HCEC 1CT (cell line): Measurements from ENCODE around the gene ROR1.

Source experiments
- DNase-seq: peaks from one replicate; pipeline ENCODE4 v3.0.0-alpha.2; 2017

The ROR1 gene

DNA sequence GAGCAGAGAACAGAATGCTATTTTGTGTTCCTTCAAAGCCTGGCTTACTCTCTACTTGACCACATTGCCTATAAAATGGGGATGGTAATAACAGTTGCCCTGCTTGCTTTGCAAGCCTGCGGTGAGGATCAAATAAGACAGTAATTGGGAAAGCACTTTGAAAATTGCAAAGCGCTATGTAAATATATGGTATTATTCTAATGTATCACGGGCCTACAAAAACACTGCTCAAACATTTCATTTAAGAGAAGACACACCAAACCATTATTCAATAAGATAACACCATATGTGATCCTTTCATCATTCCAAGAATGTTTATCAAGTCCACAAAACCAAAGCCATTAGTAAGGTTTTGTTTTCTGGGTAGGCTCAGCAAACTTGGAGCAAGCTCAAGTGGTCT, 208.4 kb downstream of the ROR1 start:
- DNase-seq: no peak

DNA sequence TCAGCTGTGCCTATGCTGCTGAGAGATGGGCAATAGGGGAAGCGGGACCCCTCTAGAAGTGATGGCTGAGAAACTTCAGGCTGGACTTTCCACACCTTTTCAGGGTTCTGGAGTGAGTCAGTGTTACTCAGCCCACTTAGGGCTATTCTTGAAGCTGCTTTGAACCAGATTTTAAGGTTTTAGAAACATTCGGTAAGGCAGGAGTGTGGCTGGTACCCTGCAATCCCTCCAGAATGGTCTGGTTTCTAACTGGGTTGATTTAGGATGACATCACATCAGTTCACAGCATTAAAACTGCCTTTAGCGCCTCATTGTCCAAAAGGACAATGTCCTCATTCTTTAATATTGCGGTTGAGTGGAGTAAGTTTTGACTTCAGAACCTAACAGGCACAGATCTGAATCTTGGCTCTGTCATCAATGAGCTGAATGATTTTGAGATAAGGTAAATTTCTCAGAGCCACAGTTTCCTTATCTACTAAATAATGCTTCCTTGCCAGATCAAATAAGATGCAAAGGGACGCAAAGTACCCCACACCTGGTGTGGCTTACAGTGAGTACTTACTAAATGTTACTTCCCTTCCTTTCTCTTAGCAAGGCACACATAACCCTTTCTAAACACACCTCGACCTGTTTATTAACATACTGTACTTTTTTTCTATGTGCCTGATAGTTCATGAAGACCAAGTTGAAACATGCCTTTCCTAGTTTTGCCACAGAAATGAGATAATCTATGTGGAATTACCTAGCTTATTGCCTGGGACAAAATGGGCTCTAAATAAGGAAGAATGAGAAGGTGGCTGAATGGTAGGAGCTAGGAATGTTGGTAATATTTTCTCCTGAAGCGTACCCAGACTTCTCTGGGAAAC, 209.8 kb downstream of the ROR1 start:
- no peak for DNase-seq

GRCh38 chr1:63984257-63984929, 210.6 kb downstream of the ROR1 start:
- DNase-seq: no peak

DNA sequence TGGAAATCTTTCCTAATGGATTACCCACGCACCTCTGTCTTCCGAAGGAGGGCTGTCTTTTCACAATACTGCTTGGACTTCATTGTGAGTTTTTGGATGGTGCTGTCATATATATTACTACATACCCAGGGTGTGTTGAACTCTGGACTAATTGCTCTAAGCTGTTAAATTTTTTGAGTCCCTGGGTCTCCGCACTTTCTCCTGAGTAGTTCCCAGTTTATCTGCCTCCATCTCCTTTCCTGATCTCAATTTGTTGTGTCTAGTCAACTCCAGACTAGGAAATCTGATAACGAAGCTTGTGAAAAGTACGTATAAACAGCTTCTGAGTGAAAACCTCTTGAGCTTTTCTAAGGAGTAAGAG, 211.1 kb downstream of the ROR1 start:
- no peak for DNase-seq

- peak; percentile 64 for DNase-seq
Observed at GRCh38 chr1:63987014-63987627, 213.3 kb downstream of the ROR1 start.

DNA sequence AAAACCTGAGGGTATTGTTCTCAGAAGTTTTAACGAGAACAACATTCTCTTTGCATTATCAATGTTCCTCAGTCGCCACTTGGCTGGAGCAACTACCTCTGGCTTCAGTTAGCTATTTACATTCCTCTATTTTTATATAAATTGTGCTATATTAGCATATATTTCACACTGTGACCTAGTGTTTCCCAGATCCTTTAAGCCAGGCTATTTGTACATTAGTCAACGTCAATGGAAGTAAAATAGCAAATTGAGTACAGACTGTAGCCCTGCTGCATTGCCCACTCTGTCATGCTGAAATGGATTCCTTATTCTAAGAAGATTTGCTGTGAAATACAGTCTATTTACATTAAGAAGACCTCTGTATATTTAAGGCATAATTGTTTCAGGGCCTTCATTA, 213.8 kb downstream of the ROR1 start:
- no peak for DNase-seq

- no peak for DNase-seq
Observed at GRCh38 chr1:63988941-63989340, 215.1 kb downstream of the ROR1 start.

GRCh38 chr1:63991685-63992084, 217.9 kb downstream of the ROR1 start:
- no peak for DNase-seq

- DNase-seq: peak; percentile 45
Observed at GRCh38 chr1:64000021-64000420, 226.2 kb downstream of the ROR1 start.

DNA sequence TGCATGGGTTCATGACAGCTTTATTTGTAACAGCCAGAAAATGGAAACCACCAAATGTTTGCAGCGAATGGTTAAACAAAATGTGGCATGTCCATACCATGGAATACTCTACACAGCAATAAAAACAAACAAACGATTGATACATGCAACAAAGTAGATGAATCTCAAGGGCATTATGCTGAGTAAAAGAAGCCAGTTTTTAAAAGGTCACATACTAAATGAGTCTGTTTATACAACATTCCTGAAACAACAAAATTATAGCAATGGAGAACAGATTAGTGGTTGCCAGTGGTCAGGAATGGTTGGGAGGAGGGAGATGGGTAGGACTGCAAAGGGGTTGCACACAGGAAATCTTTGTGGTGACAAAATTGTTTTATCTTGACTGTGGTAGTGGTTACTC, 227.2 kb downstream of the ROR1 start:
- DNase-seq: no peak

DNA sequence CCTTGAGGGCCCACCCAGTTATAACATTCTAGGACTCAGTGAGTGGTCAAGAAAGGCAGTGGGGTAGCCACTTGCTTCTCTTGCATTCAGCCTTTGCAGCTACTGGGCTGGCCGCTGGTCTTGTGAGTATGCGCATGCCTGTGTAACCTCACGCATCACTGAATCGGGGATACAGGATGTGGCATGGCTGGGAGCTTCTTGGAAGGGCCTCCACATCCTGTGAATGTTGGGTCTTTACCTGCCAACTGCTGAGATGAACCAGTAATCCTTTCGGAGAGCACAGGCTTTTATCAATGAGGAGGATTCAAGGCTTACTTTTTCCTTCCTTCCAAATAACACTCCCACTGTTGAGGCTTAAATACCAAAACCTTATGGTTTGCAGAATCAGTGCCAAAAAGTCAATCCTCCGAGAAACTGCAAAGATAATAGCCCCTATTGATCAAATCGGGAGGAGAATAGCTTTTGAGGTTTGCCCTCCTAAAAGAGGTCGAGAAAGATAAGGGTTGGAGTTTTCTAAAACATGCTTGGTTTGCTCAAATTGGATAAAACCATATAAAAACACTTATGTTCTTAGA, 230.7 kb downstream of the ROR1 start:
- no peak for DNase-seq

DNA sequence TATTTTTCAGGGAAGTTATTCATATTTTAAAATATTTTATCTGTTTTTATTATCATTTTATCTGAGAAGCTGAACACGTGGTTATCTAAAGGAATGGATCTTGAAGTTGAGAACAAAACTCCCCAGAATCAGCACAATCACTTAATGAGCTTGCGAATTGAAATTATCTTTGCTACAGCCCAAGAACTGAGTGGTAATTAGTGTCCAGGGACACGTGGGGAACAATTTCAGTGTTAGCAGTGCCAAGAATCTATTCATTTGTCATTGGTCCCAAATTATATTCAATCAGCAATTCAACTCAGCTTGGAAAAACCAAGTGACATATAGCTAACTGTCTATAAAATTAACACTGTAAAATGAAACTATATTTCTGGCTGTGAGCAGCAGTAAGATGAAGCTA, 232.0 kb downstream of the ROR1 start:
- no peak for DNase-seq

GRCh38 chr1:64006276-64007051, 232.6 kb downstream of the ROR1 start:
- peak; percentile 79 for DNase-seq

DNA sequence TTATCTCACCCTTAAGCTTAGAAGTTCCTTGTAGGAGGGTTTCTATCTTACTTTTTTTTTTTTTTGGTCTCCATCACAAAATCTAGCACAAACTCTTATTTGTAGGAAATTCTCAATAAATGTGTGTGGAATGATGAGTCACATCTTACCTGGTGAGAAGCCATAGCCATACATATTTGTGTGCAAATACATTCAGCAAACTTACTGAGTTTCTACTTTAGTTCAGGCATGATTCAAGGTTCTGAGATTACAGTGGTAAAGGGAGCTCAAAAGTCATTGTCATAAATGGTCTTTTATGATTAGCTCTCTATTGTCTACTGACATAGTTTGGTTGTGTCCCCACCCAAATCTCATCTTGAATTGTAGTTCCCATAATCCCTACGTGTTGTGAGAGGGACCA, 236.5 kb downstream of the ROR1 start:
- no peak for DNase-seq

DNA sequence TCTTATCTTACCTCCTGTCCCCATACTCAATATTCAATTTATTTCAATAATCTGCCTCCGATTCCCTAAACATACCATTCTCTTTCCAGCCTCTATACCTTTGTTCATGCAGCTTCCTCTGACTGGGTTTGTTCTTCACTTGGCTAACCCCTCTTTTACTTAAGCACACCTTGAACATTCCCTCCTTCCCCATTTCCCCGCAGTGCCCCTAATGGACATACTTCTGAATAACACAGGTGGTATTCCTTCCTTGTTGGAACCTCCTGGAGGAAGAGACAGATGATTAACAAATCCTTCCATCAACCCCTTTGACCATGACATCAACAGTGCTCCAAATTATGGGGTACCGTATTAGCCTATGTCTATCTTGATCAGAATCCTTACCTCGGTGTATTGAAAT, 239.6 kb downstream of the ROR1 start:
- DNase-seq: no peak

- DNase-seq: peak; percentile 81
Observed at GRCh38 chr1:64019818-64020217, 246.0 kb downstream of the ROR1 start.

- no peak for DNase-seq
Observed at GRCh38 chr1:64021066-64021465, 247.2 kb downstream of the ROR1 start.

GRCh38 chr1:64025051-64025450, 251.2 kb downstream of the ROR1 start:
- no peak for DNase-seq

- DNase-seq: no peak
Observed at GRCh38 chr1:64029037-64029436, 255.2 kb downstream of the ROR1 start.

GRCh38 chr1:64030411-64030810, 256.6 kb downstream of the ROR1 start:
- no peak for DNase-seq

- DNase-seq: no peak
Observed at GRCh38 chr1:64031236-64031635, 257.4 kb downstream of the ROR1 start.

DNA sequence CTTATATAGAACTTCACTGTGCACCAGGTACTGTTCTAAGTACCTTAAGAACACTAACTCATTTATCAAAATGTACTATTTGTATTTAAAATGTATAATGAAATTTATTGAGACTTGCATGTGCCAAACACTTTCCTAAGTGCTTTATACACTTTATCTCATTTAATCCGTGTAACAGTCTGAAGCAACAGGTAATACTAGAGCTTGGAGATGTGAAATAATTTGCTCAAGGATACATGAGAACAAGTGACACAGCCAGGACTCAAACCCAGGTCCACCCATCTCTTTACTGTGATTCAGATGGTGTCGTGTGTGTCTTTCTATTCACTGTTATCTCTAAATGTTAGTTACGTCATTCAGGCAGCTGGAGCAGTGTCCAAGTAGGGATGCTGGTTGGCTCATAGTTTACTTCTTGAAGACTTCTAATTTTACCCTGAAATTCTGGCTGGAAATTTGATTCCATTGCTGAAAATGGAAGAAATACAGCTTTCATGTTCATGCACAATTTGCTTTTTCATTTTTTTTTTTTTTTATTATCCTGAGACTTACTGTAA, 259.9 kb downstream of the ROR1 start:
- DNase-seq: peak; percentile 51

DNA sequence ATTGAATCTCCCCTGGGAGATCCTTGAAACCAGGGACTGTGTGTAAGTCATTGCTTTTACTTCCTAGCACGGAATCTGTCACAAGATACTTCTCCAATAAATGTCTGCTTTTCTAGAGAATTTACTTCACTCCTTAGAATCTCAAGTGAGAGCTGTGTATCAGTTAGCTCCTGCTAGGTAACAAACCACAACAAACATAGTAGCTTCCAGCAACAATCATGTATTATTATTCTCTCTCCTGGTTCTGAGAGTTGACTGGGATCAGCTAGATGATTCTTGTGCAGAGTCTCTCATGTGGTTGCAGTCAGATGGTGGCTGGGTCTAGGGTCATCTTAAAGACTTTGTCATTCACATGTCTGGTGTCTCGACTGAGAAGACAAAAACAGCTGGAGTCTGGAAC, 262.7 kb downstream of the ROR1 start:
- DNase-seq: no peak
